K562 (cell line): ENCODE measurements around the gene GEMIN4. TPM values are rescaled to one million over a fixed set of nuclear protein-coding genes. Genes with fewer than 3 reads are reported as not detected.

Experiments
- ATAC-seq: fragments of 200-7000 bp; cut with Tn5 transposase; 3 replicates; pipeline ENCODE4 v1.9.1; 2020; ENCODE audit warnings: moderate library complexity
- BruUV-seq: library from RNA; stranded (reverse); fragments of 400-500 nt; replicated peaks from 2 replicates; lab custom pipeline; 2021; lab: Mats Ljungman, UMichigan
- CTCF ChIA-PET: fragments of 300-600 bp; formaldehyde crosslinking; extraction: SDS; loops from one replicate; lab custom pipeline; 2021; ENCODE audit warnings: low intra/inter-chr PET ratio; lab: Yijun Ruan, JAX
- POLR2A ChIA-PET: fragments of 300-600, 350-650 bp; sonication (Branson Sonifier 250); formaldehyde crosslinking; extraction: SDS; loops from one replicate; lab custom pipeline; 2021; ENCODE audit warnings: antibody characterized with exemption, inconsistent platforms; lab: Yijun Ruan, JAX
- DNase-seq, 4 experiments: peaks; one replicate each; pipeline versions ENCODE4 v3.0.0 to v3.0.0-alpha.2; 2011 to 2018; ENCODE audit warnings: low spot score in 3 of 4, mixed read lengths in 3 of 4; ENCODE audit errors: extremely low read depth in 1 of 4
- FAIRE-seq: peaks from 2 replicates; lab custom pipeline; 2011; peaks lifted over from hg19 to GRCh38; lab: Jason Lieb, UNC
- H2AFZ ChIP-seq: 2 replicates; pipeline ENCODE4 v1.6.0; 2011; ENCODE audit warnings: low read depth, low read length, control low read depth, inconsistent platforms
- H3K27ac ChIP-seq: fragments of 200-600 bp; 3 replicates; pipeline ENCODE4 v1.8.0; 2011; ENCODE audit warnings: low read depth, mild to moderate bottlenecking, control low read depth, inconsistent platforms, low read length, moderate library complexity, mixed read lengths; ENCODE audit errors: extremely low read depth
- H3K27me3 ChIP-seq, 2 experiments: fragments of 300-600 bp in 1 of 2; 2 replicates in 1 of 2; 3 replicates in 1 of 2; pipeline versions ENCODE4 v1.6.0 to v1.8.0; 2011; ENCODE audit warnings: inconsistent platforms in 2 of 2, low read length in 2 of 2, mild to moderate bottlenecking in 1 of 2, mixed read lengths in 1 of 2, moderate library complexity in 1 of 2; ENCODE audit not compliant: control insufficient read depth in 2 of 2, insufficient read depth in 2 of 2
- H3K36me3 ChIP-seq: fragments of 300-600 bp; 3 replicates; pipeline ENCODE4 v1.8.0; 2011; ENCODE audit warnings: mild to moderate bottlenecking, low read length, inconsistent platforms; ENCODE audit not compliant: control insufficient read depth, insufficient read depth
- H3K4me1 ChIP-seq, 2 experiments: fragments of 200-600 bp in 1 of 2; replicated peaks in 1 of 2; 2 replicates in 1 of 2; 3 replicates in 1 of 2; pipeline versions ENCODE4 v1.5.1 to v1.8.0; 2011; ENCODE audit warnings: inconsistent platforms in 2 of 2, low read length in 2 of 2, mild to moderate bottlenecking in 1 of 2, mixed read lengths in 1 of 2, moderate library complexity in 1 of 2; ENCODE audit not compliant: control insufficient read depth in 2 of 2, insufficient read depth in 2 of 2
- H3K4me2 ChIP-seq: 2 replicates; pipeline ENCODE4 v1.6.1; 2011; ENCODE audit warnings: low read length, control low read depth, inconsistent platforms, mixed read lengths; ENCODE audit not compliant: insufficient read depth
- H3K4me3 ChIP-seq: fragments of 200-600 bp; sonication (generic), shearing (Covaris generic); 2 replicates; pipeline ENCODE4 v1.5.1; 2016; ENCODE audit warnings: control low read depth, inconsistent platforms
- H3K79me2 ChIP-seq: fragments of 200-600 bp; 3 replicates; pipeline ENCODE4 v1.8.0; 2011; ENCODE audit warnings: low read length, inconsistent platforms; ENCODE audit not compliant: control insufficient read depth, insufficient read depth
- H3K9ac ChIP-seq, 2 experiments: 2 replicates each; pipeline versions ENCODE4 v1.6.0 to v1.6.1; 2011; ENCODE audit warnings: low read depth in 2 of 2, low read length in 2 of 2, control low read depth in 1 of 2, inconsistent platforms in 1 of 2, mild to moderate bottlenecking in 1 of 2, mixed read lengths in 1 of 2; ENCODE audit not compliant: insufficient read depth in 1 of 2
- H3K9me1 ChIP-seq: one replicate; pipeline ENCODE4 v1.6.0; 2011; ENCODE audit warnings: inconsistent platforms, mild to moderate bottlenecking, low read length, moderate library complexity; ENCODE audit not compliant: control insufficient read depth, insufficient read depth
- H3K9me3 ChIP-seq: replicated peaks from 2 replicates; pipeline ENCODE4 v1.5.1; 2011; ENCODE audit warnings: low read depth, low read length, inconsistent platforms; ENCODE audit not compliant: control insufficient read depth, insufficient read depth
- H4K20me1 ChIP-seq: replicated peaks from 2 replicates; pipeline ENCODE4 v1.6.1; 2011; ENCODE audit warnings: low read length, inconsistent platforms, mixed read lengths; ENCODE audit not compliant: control insufficient read depth, insufficient read depth
- CREB5 ChIP-seq: fragments of 250-450 bp; sonication (Bioruptor Pico); IDR thresholded peaks from 2 replicates; pipeline ENCODE4 v1.5.0; 2020; ENCODE audit warnings: mild to moderate bottlenecking
- TBP ChIP-seq: optimal IDR thresholded peaks from 2 replicates; pipeline ENCODE3; 2011; ENCODE audit warnings: low read depth, low read length, improper control_type of control experiment
- TOE1 ChIP-seq, 2 experiments: fragments of 450-650 bp in 1 of 2; sonication (generic) in 1 of 2; formaldehyde crosslinking in 1 of 2; IDR thresholded peaks; 2 replicates each; pipeline versions ENCODE4 v1.7.1 to v1.8.0; 2016 to 2022; ENCODE audit warnings: borderline replicate concordance in 2 of 2, mild to moderate bottlenecking in 2 of 2, antibody characterized with exemption in 1 of 2, inconsistent platforms in 1 of 2, low read depth in 1 of 2, missing genetic modification reagents in 1 of 2, moderate library complexity in 1 of 2
- WGBS: fragments of 100-300 bp; shearing (Covaris generic); methylation state at CpG from one replicate; pipeline ENCODE4 v1.1.6; 2016; ENCODE audit warnings: low coverage, mixed read lengths; ENCODE audit not compliant: insufficient coverage; ENCODE audit errors: missing lambda C conversion rate; 5-methylcytosine and 5-hydroxymethylcytosine counted together
- in situ Hi-C: fragments of 300-500 bp; cut with MboI; formaldehyde crosslinking; loops from 4 replicates; pipeline ENCODE4 v1.15.0; 2018; ENCODE audit warnings: inconsistent platforms, mixed read lengths
- intact Hi-C: fragments of 100-400 bp; cut with micrococcal nuclease; formaldehyde crosslinking; loops from 2 replicates; pipeline ENCODE4 v1.14.2; 2022
- polyA plus RNA-seq, 8 experiments: library from polyadenylated mRNA; depleted of rRNA in 4 of 8; stranded (reverse) in 5 of 8; unstranded in 3 of 8; fragments of >200 nt; fragmentation: Nextera tagmentation in 2 of 8; fragmentation: Illumina TruSeq in 1 of 8; extraction: Ambion mirVana in 2 of 8; extraction: Trizol in 1 of 8; gene quantifications; 2 replicates each; pipeline versions ENCODE4 v1.2.1 to v1.2.3, GENCODE V29; 2011 to 2014; ENCODE audit warnings: inconsistent platforms in 1 of 8, missing spikeins in 1 of 8
- total RNA-seq, 7 experiments: library from RNA; depleted of rRNA in 6 of 7; stranded (reverse); fragments of >200 nt in 6 of 7; fragmentation: Illumina TruSeq in 2 of 7; extraction: Trizol in 2 of 7; gene quantifications; 2 replicates each; pipeline versions ENCODE4 v1.2.1 to v1.2.3, GENCODE V29; 2011 to 2021; ENCODE audit warnings: low replicate concordance in 1 of 7

The GEMIN4 gene
- total and polyA plus RNA-seq, 9 of the 15 experiments (the other 6 are each of a cell fraction or from before 2014, with no cell fraction given) = 1.8 to 42.5 (median 10.8) TPM

GRCh38 chr17:737561-738113, 14.4 kb downstream of the GEMIN4 start:
- H3K36me3 ChIP-seq = peaks cover 57% of the 10 kb centered on the region; the same call in 2 of the 3 replicates
- no peaks in the 10 kb centered on the region; the same call in 1 of the 2 replicates for H4K20me1 ChIP-seq
- H3K4me1 ChIP-seq = peaks cover 7 to 8% of the 10 kb centered on the region in 2 experiments; a peak in 4 of 5 replicates
- H3K9me1 ChIP-seq = no peaks in the 10 kb centered on the region
- TF ChIP-seq CREB5 (CRISPR knock-in tag) (no peak), TBP (no peak), TOE1 (IDR thresholded peaks at IDR 0.05; ENCODE audit: borderline replicate concordance) (no peak), TOE1 (CRISPR knock-in tag; IDR thresholded peaks at IDR 0.05; ENCODE audit: borderline replicate concordance, low read depth) (no peak)
- FAIRE-seq (no peak), ATAC-seq (no peak), DNase-seq (no peak)
- H3K9me3 ChIP-seq = no peaks in the 10 kb centered on the region
- no peak overlapping the region for H3K4me2 ChIP-seq
- 100% methylated on average over 3 of the region's 13 CpGs for WGBS
- no peak overlapping the region for H3K27ac ChIP-seq
- in situ Hi-C loops = no loop called here
- ChIA-PET CTCF (no interaction called here), POLR2A (interaction anchor here (0.7 to 2.2 kb wide), 3 partner anchors 13 to 30 kb away, joined by 3 to 9 read pairs (median 3); no protein-coding TSS in a partner anchor)
- no peak overlapping the region for H3K4me3 ChIP-seq
- no peaks in the 10 kb centered on the region for H3K27me3 ChIP-seq
- H2AFZ ChIP-seq = no peak overlapping the region
- intact Hi-C loops = no loop called here
- peaks cover 12% of the 10 kb centered on the region; the same call in 2 of the 3 replicates for H3K79me2 ChIP-seq
- H3K9ac ChIP-seq = no peak overlapping the region
- BruUV-seq = no TSS peak
